ENCODE data around the gene CSNK1G1.
"Not testable (repeated sequence)": the region's sequence is repeated elsewhere in the genome, so short reads cannot be mapped to it uniquely, and the experiment has no call there.

Gene CSNK1G1

DNA sequence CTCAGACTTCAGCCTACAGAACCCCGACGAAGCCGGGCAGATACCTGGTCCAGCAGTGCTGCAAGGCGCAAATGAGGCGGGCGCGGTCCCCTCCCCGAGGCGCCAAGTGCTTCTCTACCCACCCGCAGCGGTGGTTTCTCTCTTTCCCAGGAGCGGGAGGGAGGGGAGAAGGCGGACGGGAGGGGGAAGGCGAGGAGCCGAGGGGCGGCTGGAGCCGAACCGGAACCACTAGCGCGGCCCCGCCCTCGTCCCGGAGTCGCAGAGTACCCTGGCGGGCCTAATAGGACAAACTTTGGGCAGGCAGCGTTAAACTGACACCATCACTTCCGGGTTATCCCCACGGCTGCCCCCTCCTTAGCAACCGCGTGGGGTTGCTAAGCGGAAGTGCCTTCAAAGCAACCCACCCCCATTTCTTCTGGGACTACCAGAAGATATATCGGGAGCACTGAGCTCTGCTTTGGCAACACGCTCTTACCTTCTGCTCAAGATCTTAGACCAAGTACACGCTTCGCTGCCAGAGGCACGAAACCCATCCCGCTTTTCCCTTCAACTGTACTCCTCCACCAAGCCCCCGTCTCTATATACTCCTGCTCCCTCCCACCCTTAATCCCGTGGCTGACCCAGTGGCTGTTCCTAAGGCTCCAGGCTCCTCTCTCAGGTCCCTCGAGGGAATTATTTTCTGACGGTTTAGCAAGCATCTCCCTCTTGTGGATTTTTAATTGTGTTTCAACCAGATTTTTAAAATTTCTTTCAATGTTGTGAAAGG, at the start of gene CSNK1G1:
Gene CSNK1G1 (minus strand): TSS at position 230 of the 766 bp plus-strand sequence. CDS start 55,674 bp downstream, outside the sequence.
- peak; percentile 89 for DNase-seq (ENCODE audit: low read depth)

DNA sequence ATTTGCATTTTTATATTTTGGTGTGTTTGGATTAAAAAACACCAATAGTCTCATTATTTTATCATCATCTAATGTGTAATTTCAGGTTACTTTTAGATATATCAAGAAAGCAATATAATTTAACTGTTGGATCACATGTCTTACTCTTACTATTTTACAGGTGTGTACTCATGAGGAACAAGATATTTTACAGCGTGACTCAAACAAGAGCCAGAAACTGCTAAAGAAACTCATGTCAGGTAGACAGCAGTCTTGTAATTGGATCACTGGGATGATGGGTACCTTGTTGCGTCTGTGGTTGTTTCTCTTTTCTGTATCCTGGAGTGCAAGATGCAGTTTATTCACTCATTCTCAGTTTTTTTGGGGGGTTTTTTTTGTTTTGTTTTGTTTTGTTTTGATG, 44.6 kb upstream of the CSNK1G1 start:
- no peak for DNase-seq (ENCODE audit: low read depth)

DNA sequence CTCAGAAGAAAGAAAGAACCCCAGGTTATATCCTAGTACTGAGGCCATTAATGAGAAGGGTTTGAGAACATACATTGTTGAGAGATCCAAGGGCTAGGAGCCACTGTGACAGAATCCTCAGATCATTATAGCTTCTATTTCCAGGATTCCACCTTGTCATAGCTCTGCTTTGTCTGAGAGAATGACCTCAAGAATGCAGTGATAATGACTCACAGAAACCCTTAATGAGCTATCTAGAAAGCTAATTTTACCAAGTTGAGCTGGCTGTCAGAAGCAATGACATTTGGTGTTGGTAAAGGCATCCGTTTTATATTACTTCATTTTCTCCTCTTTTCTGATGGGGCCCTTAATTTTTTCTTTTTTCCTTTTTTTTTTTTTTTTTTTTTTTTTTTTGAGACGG, 42.6 kb upstream of the CSNK1G1 start:
- no peak for DNase-seq (ENCODE audit: low read depth)

DNA sequence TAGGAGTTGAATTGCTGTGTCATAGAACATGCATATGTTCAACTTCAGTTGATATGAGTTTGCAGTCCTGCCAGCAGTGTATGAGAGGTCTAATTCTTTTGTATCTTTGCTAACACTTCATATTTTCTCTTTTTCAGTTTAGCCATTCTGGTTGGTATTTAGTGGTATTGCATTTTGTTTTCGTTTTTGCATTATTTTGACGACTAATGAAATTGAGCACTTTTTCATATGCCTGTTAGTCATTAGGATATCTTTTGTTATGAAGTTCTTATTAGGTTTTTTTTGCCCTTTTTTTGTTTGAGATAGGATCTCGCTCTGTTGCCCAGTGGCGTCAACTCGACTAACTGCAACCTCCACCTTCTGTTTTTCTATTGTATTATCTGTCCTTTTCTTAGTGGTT, 40.8 kb upstream of the CSNK1G1 start:
- no peak for DNase-seq (ENCODE audit: low read depth)

DNA sequence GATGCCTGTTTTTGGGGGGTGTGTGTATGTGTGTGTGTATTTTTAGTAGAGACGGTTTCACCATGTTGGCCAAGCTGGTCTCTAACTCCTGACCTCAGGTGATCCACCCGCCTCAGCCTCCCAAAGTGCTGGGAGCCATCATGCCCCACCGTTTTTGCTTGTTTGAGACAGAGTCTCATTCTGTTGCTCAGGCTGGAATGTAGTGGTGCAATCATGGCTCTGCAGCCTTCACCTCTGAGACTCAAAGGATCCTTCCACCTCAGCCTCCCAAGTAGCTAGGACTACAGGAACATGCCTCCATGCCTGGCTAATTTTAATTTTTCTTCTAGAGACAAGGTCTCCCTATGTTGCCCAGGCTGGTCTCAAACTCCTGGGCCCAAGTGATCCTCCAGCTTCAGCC, 36.5 kb upstream of the CSNK1G1 start:
- not testable (repeated sequence) for DNase-seq (ENCODE audit: low read depth)

DNA sequence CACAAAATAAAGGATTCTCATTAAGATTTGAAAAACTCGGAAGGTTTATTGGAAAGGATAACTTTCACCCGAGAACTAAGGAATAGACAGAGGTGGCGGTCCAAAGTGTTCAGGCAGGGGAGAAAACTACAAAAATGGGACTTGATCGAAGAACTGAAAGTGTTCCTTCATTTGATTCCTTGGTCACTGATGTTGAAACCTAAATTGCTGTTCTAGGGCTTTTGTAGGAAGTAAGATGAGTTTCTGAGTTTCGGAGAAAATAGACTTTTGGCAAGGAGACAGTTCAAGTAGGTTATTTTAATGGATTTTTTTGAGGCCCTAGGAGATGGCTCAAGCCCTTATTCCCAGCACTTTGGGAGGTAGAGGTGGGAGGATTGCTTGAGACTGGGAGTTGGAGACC, 33.1 kb upstream of the CSNK1G1 start:
- DNase-seq (ENCODE audit: low read depth), result no peak

DNA sequence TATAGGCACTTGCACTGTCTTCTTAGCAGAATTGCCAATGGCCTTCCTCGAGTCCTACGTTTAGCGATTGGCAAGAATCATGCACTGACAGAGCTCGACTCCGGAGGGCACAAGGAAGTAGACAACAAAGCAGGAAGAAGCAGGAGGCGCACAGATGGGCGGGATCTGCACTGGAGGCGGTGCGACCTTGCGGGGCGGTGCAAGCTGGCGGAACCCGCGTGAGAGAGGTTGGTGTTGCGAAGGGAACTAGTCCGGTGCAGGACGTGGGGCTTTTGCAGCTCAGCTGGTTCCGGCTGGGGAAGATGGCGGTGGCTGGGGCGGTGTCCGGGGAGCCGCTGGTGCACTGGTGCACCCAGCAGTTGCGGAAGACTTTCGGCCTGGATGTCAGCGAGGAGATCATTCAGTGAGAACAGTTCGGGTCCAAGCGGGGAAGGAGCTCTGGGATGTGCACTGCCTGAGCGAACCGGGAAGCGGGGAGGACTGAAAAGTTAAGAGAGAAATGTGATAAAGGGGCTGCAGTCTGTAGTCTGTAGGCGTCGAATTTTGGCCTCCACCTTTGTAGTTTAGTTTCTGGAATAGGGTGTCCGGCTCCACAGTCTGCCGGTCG, 31.7 kb upstream of the CSNK1G1 start, which contains the start of gene TRIP4:
Gene TRIP4 (plus strand): TSS at position 275 of the 607 bp plus-strand sequence. CDS start 28 bp downstream, at position 303.
- peak; percentile 94 for DNase-seq (ENCODE audit: low read depth)

DNA sequence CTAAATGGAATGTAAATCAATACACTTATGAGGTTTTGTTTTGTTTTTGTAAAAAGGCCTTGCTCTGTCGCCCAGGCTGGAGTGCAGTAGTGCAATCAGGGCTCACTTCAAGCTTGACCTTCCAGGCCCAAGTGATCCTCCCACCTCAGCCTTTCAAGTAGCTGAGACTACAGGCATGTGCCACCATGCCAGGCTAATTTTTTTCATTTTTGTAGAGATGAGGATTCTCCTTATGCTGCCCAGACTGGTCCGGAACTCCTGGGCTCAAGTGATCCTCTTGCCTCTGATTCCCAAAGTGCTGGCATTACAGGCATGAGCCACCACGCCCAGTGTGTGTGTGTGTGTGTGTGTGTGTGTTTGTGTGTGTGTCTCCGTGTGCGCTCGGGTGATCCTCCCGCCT, 30.3 kb upstream of the CSNK1G1 start:
- DNase-seq (ENCODE audit: low read depth), result no peak

DNA sequence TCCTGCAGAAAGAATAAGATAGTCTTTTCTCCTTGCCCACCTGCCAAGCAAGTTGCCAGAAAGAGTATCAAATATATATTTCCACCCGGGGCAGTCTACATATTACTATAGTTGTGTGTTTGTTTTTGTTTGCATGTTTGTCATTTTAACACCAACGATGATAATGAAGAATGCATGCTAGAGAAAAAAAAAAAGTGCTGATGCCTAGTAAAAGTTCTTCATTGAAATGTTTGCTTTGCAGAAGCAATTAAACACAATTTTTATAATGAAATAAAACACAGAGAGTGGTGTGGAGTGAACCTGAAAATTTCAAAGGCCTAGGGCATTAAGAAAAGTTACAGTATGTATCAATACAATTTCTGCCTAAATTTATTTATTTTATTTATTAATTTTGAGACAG, 27.8 kb upstream of the CSNK1G1 start:
- no peak for DNase-seq (ENCODE audit: low read depth)

DNA sequence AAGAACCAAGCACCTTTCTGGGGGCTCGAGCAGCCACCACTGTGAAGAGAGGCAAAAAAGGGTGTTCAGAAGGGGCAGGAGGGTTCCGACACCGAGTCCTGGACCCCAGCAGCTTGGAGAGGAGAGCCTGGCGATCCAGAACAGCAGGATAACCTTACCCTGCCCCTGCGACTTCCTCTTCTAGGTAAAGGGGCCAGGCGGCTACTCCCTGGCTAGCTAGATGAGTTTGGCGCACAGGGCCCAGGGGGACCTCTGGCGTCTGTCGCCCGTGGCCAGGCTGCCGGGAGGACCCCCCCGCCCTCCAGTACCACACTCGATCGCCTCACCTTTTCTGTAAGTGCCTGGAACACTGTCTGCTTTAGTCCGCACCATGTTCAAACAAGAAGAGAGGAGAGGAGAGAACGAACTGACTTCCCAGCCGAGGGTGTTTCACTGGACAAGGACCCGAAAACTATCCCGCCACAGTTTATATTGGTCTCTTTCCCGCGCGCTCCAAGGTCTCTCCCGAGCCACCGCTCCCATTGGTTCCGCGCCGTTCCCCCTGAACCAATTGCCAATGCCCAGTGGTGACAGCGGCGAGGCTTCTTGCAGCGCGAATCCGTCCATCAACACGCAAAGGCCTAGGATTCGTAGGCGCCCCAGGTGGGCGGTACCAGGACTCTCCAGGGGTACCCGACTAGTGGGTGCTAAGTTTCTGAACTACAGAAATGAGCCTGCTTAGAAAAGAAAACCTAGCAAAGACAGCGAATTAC, 25.2 kb upstream of the CSNK1G1 start, which contains the start of gene PCLAF:
Gene PCLAF (minus strand): TSS at position 442 of the 752 bp plus-strand sequence. CDS start 70 bp downstream, at position 372.
- peak; percentile 89 for DNase-seq (ENCODE audit: low read depth)

DNA sequence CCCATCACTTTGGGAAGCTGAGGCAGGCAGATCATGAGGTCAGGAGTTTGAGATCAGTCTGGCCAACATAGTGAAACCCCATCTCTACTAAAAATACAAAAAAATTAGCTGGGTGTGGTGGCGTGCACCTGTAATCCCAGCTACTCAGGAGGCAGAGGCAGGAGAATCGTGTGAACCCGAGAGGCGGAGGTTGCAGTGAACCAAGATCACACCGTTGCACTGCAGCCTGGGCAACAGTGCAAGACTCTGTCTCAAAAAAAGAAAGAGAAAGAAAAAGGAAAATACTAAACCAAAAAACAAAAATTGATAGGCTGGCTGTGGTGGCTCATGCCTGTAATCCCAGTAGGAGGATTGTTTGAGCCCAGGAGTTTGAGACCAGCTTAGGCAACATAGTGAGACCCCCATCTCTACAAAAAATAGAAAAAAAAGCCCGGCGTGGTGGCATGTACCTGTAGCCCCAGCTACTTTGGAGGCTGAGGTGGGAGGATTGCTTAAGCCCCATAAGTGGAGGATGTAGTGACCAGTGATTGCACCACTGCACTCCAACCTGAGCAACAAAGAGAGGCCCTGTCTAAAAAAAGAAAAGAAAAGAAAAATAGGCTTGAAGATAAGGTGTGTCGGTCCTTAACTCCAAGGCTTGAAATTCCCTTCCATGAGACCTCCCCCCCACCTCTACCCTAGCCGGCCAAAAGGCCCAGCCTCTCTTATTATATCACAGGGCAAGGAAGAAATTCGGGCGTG, 24.3 kb upstream of the CSNK1G1 start:
- not testable (repeated sequence) for DNase-seq (ENCODE audit: low read depth)

DNA sequence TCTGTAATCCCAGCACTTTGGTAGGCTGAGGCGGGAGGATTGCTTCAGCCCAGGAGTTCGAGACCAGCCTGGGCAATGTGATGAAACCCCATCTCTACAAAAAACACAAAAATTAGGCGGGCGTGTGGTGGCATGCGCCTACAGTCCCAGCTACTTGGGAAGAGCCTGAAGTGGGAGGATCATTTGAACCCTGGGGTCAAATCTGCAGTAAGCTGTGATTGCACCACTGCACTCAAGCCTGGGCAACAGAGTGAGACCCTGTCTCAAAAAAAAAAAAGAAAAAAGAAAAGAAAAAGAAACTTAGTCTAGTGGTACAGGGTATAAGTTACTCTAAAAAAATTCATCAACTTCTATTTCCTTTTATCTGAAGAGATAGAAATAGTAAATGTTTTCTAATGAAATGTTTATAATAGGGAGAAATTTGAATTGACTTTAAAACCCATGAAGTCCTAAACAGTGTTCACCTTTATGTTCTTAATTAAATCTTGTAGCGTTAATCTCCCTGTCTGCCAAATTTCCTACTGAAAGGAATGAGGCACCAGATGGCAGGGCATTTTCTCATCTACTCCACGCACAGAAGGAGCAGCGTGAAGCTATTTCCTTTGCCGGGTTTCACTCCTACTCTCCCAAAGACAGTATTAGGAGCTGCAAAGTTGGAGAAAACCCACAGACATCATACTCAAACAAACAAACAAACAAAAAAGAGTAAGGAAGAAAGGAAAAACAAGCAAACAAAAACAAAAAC, 23.4 kb upstream of the CSNK1G1 start:
- DNase-seq (ENCODE audit: low read depth), result no peak

DNA sequence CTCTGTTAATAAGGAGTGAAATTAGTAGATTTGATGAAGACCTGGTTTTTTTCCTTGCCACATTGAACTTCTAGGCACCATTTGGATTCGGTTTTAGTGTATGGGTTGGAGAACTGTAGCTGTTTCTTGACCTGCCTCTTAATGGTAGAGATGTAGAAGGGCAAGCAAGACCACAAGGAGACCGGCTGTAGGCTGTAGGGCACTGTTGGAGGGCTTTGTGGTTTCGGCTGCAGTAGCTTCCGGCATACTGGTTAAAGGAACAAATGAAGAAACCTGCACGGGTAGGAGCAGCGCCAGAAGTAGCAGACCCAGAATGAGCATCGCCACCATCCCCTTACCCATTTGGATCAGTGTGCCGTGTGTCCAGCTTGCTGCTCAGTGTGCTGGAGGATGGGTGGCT, 17.4 kb upstream of the CSNK1G1 start:
- no peak for DNase-seq (ENCODE audit: low read depth)

DNA sequence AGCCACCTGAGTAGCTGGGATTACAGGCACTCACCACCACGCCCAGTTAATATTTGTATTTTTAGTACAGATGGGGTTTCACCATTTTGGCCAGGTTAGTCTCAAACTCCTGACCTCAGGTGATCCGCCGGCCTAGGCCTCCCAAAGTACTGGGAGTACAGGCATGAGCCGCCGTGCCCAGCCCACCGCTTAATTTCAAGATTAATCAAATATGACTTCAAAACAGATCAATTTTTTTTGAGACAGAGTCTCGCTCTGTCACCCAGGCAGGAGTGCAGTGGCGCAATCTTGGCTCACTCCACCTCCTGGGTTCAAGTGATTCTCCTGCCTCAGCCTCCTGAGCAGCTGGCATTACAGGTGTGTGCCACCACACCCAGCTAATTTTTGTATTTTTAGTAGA, 15.4 kb upstream of the CSNK1G1 start:
- DNase-seq (ENCODE audit: low read depth), result not testable (repeated sequence)

DNA sequence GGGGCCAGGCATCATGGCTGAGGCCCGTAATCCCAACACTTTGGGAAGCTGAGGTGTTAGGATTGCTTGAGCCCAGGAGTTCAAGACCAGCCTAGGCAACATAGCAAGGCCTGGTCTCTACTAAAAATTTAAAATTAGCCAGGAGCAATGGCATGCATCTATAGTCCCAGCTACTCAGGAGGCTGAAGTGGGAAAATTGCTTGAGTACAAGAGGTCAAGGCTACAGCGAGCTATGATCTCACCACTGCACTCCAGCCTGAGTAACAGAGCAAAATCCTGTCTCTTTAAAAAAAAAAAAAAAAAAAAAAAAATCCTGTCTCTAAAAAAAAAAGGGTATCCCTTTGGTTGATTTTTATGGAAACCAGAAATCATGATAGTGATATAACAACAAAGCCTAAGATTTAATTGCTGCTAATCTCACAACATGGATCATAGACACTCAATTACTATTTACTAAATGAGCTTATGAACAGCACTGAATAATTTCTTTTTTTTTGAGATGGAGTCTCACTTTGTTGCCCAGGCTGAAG, 13.2 kb upstream of the CSNK1G1 start:
- DNase-seq (ENCODE audit: low read depth), result no peak

DNA sequence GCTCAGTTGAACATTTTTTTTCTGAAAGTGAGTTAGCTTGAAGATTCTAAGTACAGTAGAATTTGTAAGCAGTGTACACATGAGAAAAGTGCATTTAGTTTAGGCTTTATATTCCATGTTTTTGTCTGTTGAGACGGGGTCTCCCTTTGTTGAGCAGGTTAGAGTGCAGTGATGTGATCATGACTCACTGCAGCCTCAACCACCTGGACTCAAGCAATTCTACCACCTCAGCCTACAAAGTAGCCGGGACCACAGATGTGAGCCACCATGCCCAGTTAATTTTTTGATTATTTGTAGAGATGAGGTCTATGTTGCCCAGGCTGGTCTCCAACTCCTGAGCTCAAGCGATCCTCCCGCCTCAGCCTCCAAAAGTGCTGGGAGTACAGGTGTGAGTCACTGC, 5.3 kb upstream of the CSNK1G1 start:
- no peak for DNase-seq (ENCODE audit: low read depth)

DNA sequence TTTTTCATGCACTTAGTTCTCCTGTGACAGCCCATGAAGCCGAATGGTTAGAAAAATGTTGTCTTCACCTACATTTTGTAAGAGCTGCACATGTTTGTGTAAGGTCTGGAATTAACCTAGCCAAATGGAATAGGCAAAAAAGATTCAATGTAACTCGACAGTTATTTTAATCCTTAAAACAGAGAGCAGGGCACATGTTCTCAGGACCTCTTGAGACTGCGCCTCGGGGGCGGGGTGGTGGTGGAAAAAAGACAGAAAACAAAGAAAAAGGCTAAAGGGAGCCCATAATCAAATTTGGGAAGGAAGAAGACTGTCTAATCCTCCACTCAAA, 702 bp upstream of the CSNK1G1 start:
- no peak for DNase-seq (ENCODE audit: low read depth)

DNA sequence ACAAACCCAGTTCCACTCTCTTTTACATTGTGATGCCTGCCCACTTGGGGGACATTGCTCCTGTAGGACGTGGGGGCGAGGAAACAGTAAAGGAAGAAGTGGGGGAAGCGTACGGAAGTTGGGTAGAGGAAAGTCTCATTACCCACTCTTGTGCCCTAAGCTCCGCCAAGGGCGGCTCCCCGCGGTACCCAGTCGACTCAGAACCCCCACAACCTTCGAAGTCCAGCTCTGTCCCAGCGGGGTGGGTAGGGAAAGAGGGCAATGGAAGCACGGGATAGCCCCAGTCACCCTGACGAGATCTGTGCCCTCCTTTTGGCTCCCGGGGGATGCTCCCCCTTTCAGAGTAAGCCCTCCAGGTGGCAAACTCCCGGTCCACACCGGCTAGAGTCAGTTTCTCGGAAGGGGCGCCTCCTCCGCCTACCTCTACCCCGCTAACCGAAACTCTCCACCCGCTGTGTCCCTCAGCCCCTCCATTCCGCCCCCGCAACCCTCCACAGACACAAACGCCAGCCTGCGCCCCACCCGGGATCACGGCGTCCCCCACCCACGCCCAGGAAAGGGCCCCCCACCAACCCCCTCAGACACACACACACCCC, 527 bp downstream of the CSNK1G1 start:
- no peak for DNase-seq (ENCODE audit: low read depth)

DNA sequence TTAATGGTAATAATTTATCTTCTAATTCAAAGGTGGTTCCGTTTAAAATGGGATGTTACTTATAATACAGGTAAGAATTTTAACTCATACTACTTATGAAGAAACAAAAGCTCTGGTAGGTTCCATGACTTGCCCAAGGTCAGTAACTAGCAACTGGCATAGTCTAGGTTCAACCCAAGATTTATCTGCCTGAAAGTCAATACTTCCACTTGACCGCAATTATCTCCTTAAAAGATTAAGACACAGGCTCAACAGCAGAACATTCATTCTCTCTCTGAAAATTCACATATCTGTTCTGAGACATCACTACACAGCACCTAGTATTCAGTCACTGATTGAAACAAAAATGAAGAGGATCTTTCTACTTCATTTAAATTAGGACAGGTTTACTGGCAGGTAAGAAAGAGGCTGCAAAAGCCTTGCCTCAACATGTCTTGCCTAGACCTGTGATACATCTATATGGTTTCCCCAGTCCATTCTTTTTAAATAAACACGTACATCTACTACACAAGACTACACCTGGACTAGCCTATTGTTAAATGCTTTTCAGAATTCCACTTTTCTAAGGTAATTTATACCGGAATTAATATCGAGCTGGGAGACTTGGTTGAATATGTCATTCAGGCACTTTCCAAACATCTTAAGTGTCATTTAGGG, 1.2 kb downstream of the CSNK1G1 start:
- no peak for DNase-seq (ENCODE audit: low read depth)

DNA sequence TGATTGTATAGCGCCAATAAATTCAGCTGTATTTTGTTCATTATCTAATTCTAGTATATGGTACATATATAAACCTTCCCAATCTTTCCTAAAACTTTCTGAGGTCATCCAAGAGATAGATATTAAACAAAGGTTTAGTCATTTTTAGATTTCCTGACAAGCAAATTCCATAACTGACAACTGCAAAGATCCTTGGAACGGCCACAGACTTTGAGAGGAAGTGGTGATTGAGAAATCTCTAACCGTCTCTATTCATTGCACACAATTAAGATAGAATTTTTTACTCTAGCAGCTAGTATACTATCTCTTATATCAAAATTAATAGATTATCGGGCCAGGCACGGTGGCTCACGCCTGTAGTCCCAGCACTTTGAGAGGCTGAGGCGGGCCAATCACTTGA, 4.7 kb downstream of the CSNK1G1 start:
- DNase-seq (ENCODE audit: low read depth), result no peak
